ENCODE measurements around the gene ZFP62. TPM values are rescaled to one million over a fixed set of nuclear protein-coding genes. Genes with fewer than 3 reads are reported as not detected.
"Not testable (repeated sequence)": the region's sequence is repeated elsewhere in the genome, so short reads cannot be mapped to it uniquely, and the experiment has no call there.

ZFP62 gene
- total and polyA plus RNA-seq, 2 of the 8 experiments (the other 6 are each of a cell fraction or from before 2014, with no cell fraction given), result 9.3 to 38.5 TPM

DNA sequence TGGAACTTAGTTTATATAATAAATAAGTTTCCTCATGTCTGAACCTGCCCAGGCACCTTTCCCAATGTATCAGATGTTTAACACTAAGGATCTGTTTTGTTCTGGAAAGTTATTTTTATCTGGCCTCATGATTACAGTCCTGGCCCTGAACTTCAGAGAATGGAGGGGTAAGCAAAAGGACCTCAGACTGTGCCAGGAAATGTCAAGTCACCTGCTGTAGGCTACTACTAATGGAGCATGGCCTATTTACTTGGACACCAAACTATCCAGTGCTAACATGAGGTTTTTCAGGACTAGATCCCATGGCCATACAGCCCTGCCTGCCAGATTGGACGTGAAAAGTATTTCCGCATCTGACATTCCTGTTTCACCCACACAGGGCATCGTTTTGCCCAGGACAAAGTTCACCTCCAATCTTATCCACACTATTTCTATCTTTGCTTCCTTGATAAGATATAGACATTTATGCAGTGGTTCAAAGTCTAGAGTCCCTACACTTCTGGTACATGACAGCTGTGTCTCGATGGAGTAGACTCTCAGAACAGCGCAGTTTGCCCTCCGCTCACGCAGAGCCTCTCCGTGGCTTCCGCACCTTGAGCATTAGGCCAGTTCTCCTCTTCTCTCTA is 37.7 kb upstream of the ZFP62 start, which contains the start of gene BTNL8 (continued):
- no peak for TF ChIP-seq SP4 (IDR thresholded peaks at IDR 0.05; ENCODE audit: low read length)
- TF ChIP-seq HDAC6 (IDR thresholded peaks at IDR 0.05; ENCODE audit: low read depth, low read length), result no peak
- TF ChIP-seq EP300 (IDR thresholded peaks at IDR 0.05; ENCODE audit: borderline replicate concordance in 1 of 2, low read depth in 2 of 2, low read length in 2 of 2), result no peak

DNA sequence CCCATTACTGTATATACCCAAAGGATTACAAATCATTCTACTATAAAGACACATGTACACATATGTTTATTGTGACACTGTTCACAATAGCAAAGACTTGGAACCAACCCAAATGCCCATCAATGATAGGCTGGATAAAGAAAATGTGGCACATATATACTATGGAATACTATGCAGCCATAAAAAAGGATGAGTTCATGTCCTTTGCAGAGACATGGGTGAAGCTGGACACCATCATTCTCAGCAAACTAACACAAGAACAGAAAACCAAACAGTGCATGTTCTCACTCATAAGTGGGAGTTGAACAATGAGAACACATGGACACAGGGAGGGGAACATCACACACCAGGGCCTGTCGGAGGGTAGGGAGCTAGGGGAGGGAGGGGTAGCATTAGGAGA is 34.3 kb upstream of the ZFP62 start:
- H3K27me3 ChIP-seq (replicated peaks in 1 of 4; ENCODE audit: control insufficient read depth in 3 of 4, extremely low read depth in 1 of 4, insufficient read depth in 3 of 4, low read length in 3 of 4); H2BK120ac ChIP-seq (replicated peaks; ENCODE audit: low read depth, low read length); H3K4me1 ChIP-seq (replicated peaks in 1 of 4; ENCODE audit: control insufficient read depth in 3 of 4, insufficient read depth in 4 of 4, low read length in 3 of 4); H2BK20ac ChIP-seq (ENCODE audit: low read length); POLR2A ChIA-PET (ENCODE audit: partially characterized antibody); H3K56ac ChIP-seq (replicated peaks; ENCODE audit: insufficient read length, low read depth, low read length); H4K5ac ChIP-seq (ENCODE audit: insufficient read length, low read depth, low read length); H3K23ac ChIP-seq (ENCODE audit: insufficient read length); H3K23me2 ChIP-seq (ENCODE audit: low read depth, low read length); H3K79me1 ChIP-seq (ENCODE audit: low read depth, low read length); H3K4ac ChIP-seq (replicated peaks; ENCODE audit: insufficient read length, low read depth, low read length); H4K91ac ChIP-seq (replicated peaks; ENCODE audit: insufficient read length, low read length); H3K79me2 ChIP-seq (ENCODE audit: control insufficient read depth in 1 of 2, insufficient read depth in 2 of 2, low read length in 2 of 2); CTCF ChIA-PET (ENCODE audit: partially characterized antibody); H3K9me3 ChIP-seq (ENCODE audit: insufficient read depth in 2 of 2, low read depth in 1 of 2, low read length in 1 of 2); H4K8ac ChIP-seq (ENCODE audit: extremely low read depth, insufficient read depth, low read length); H3K4me3 ChIP-seq (ENCODE audit: extremely low read depth in 1 of 4, insufficient read depth in 2 of 4, low read depth in 3 of 4, low read length in 4 of 4); H3K9ac ChIP-seq (replicated peaks in 1 of 4; ENCODE audit: extremely low read depth in 1 of 4, low read depth in 3 of 4, low read length in 3 of 4); H3K36me3 ChIP-seq (ENCODE audit: control insufficient read depth in 2 of 4, insufficient read depth in 4 of 4, low read length in 3 of 4); H3K14ac ChIP-seq (ENCODE audit: insufficient read length); H3K18ac ChIP-seq (ENCODE audit: extremely low read depth, low read length); H2AFZ ChIP-seq (ENCODE audit: low read length); DNase-seq (ENCODE audit: low read depth in 1 of 2, low spot score in 2 of 2); H2AK5ac ChIP-seq (ENCODE audit: low read depth, low read length); H3K27ac ChIP-seq (ENCODE audit: low read depth, low read length); FAIRE-seq; H4K20me1 ChIP-seq (replicated peaks in 1 of 2; ENCODE audit: control insufficient read depth in 1 of 2, insufficient read depth in 2 of 2, low read length in 2 of 2); H2BK5ac ChIP-seq (ENCODE audit: low read depth, low read length); H2BK15ac ChIP-seq (ENCODE audit: low read length); H2BK12ac ChIP-seq (ENCODE audit: low read depth, low read length); H3K4me2 ChIP-seq (ENCODE audit: insufficient read depth in 1 of 2, low read depth in 2 of 2, low read length in 2 of 2): not testable (repeated sequence)
- WGBS, 2 experiments (ENCODE audit: extremely low coverage in 1 of 2, insufficient coverage in 1 of 2, insufficient read length in 1 of 2, insufficient replicate concordance in 2 of 2, low coverage in 1 of 2, low lambda C conversion rate in 2 of 2, missing lambda C conversion rate in 1 of 2), result 73% methylated on average over 1 of the region's 1 CpG; no CpG with 5 or more reads in 1 of the 2 experiments

Data from H1 (cell line).